HUES64 (cell line): ENCODE results near the gene PIGB. TPM values are rescaled to one million over a fixed set of nuclear protein-coding genes. Genes with fewer than 3 reads are reported as not detected.
"Not testable (repeated sequence)": the region's sequence is repeated elsewhere in the genome, so short reads cannot be mapped to it uniquely, and the experiment has no call there.

Source experiments
- H3K27ac ChIP-seq: 2 replicates; pipeline ENCODE4 v1.7.0; 2013; ENCODE audit warnings: low read depth, low read length, inconsistent platforms
- H3K27me3 ChIP-seq: 2 replicates; pipeline ENCODE4 v1.6.1; 2013; ENCODE audit warnings: mild to moderate bottlenecking, low read length; ENCODE audit not compliant: insufficient read depth
- H3K36me3 ChIP-seq: 2 replicates; pipeline ENCODE4 v1.6.1; 2013; ENCODE audit warnings: mild to moderate bottlenecking, low read length; ENCODE audit not compliant: insufficient read depth
- H3K4me1 ChIP-seq: 2 replicates; pipeline ENCODE4 v1.6.1; 2013; ENCODE audit warnings: mild to moderate bottlenecking, low read length, moderate library complexity; ENCODE audit not compliant: insufficient read depth
- H3K4me3 ChIP-seq: 2 replicates; pipeline ENCODE4 v1.5.1; 2013; ENCODE audit warnings: mild to moderate bottlenecking, low read length, moderate library complexity
- H3K9ac ChIP-seq: 2 replicates; pipeline ENCODE4 v1.6.1; 2013; ENCODE audit warnings: mild to moderate bottlenecking, low read depth, low read length
- H3K9me3 ChIP-seq: 2 replicates; pipeline ENCODE4 v1.6.1; 2013; ENCODE audit warnings: low read depth, low read length; ENCODE audit not compliant: insufficient read depth
- WGBS: fragments of 150-250, 120-280 bp; methylation state at CpG from one replicate; pipeline ENCODE4 v1.1.7; 2013; ENCODE audit warnings: missing lambda C conversion rate; 5-methylcytosine and 5-hydroxymethylcytosine counted together
- polyA plus RNA-seq, 2 experiments: library from polyadenylated mRNA; stranded (reverse); fragments of 50-300 nt; gene quantifications; one replicate each; pipeline ENCODE4 v1.2.3, GENCODE V29; 2013

Gene PIGB
- 6.6 TPM for polyA plus RNA-seq (2013, experiment 1 of 2)
- 9.8 TPM for polyA plus RNA-seq (2013, experiment 2 of 2)

GRCh38 chr15:55318588-55319494 is at the start of gene PIGB, which contains the start of gene PIGBOS1:
TSS of gene PIGB (plus strand) at chr15:55319222. CDS start at chr15:55319251, 29 bp downstream.
TSS of gene PIGBOS1 (minus strand) at chr15:55319123. CDS start at chr15:55317792, 1,331 bp downstream.
- H3K4me1 ChIP-seq: peaks cover 12% of the 10 kb centered on the region
- peak within 1 kb of the TSS; percentile 81 for H3K9ac ChIP-seq
- no peaks in the 10 kb centered on the region for H3K36me3 ChIP-seq
- H3K4me3 ChIP-seq: peak within 1 kb of the TSS; percentile 71
- H3K27me3 ChIP-seq: no peaks in the 10 kb centered on the region
- H3K9me3 ChIP-seq: no peaks in the 10 kb centered on the region
- WGBS: 4% methylated on average over 48 of the region's 49 CpGs
- H3K27ac ChIP-seq: peak within 1 kb of the TSS; percentile 82

DNA sequence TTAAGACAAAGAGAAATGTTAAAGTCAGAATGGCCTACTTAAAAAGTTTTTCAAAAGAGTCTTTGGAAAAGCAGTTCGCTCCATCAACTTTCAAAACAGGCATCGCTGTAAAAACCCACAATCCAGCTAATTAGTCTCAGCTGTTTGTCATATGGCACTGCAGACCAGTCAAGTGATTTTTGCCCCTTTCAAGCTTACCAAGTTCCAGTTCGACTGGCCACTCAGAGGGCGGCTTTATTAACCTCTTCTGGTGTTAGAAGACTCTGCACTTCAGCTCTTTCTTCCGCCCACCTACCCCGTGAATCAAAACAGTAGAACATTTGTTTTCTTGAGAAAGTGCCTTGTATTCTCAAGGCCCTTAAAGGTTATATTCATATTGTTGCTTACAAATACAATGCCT is 48.7 kb upstream of the PIGB start:
- Histone ChIP-seq H3K27me3 (no peaks in the 10 kb centered on the region), H3K27ac (no peak overlapping the region), H3K9me3 (no peaks in the 10 kb centered on the region), H3K36me3 (no peaks in the 10 kb centered on the region), H3K4me3 (no peak overlapping the region), H3K4me1 (no peaks in the 10 kb centered on the region), H3K9ac (no peak overlapping the region)
- 93% methylated on average over 6 of the region's 6 CpGs for WGBS

DNA sequence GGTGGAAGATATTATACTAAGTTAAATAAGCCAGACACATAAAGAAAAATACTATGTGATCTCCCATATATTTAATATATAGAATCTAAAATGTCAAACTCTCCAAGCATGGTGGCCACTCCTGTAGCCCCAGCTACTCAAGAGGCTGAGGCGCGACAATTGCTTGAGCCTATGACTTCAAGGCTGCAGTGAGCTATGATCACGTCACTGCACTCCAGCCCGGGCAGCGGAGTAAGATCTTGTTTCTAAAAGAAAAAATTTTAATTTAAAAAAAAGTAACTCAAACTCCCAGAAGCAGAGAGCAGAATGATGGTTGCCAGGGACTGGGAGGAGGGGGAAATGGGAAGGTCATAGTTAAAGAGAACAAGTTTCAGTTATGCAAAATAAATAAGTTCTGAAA is 42.7 kb upstream of the PIGB start:
- WGBS: 94% methylated on average over 3 of the region's 5 CpGs
- no peaks in the 10 kb centered on the region for H3K9me3 ChIP-seq
- H3K27ac ChIP-seq: no peak overlapping the region
- no peak overlapping the region for H3K4me3 ChIP-seq
- peaks cover 4% of the 10 kb centered on the region; the same call in 1 of the 2 replicates for H3K4me1 ChIP-seq
- no peaks in the 10 kb centered on the region for H3K27me3 ChIP-seq
- H3K36me3 ChIP-seq: no peaks in the 10 kb centered on the region
- H3K9ac ChIP-seq: no peak overlapping the region

- H3K36me3 ChIP-seq: no peaks in the 10 kb centered on the region
- no peak overlapping the region for H3K4me3 ChIP-seq
- H3K27ac ChIP-seq: no peak overlapping the region
- no peaks in the 10 kb centered on the region for H3K9me3 ChIP-seq
- H3K27me3 ChIP-seq: no peaks in the 10 kb centered on the region
- peaks cover 4% of the 10 kb centered on the region; the same call in 1 of the 2 replicates for H3K4me1 ChIP-seq
- 93% methylated on average over 7 of the region's 7 CpGs for WGBS
- H3K9ac ChIP-seq: no peak overlapping the region
Observed at GRCh38 chr15:55277116-55277564, 41.9 kb upstream of the PIGB start.

DNA sequence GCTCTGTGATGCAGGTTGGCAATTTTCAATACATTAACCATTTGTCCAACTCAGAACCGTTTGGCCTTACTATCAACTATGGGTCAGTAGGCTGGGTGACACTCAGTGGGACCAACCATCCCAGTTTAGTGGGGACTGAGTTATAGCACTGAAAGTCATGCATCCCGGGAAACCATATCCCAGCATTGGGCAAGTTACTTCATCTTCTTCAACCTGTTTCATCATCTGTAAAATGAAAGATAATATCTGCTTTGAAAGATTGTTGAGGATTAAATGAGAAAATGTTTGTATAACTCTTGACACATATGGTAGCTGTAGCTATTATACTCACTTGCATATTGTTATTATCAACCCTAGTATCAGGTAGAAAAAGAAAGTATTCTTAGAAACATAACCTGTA is 41.3 kb upstream of the PIGB start:
- no peak overlapping the region for H3K27ac ChIP-seq
- no peaks in the 10 kb centered on the region for H3K27me3 ChIP-seq
- no peaks in the 10 kb centered on the region for H3K9me3 ChIP-seq
- peaks cover 4% of the 10 kb centered on the region; the same call in 1 of the 2 replicates for H3K4me1 ChIP-seq
- WGBS: 95% methylated on average over 2 of the region's 2 CpGs
- H3K36me3 ChIP-seq: no peaks in the 10 kb centered on the region
- no peak overlapping the region for H3K9ac ChIP-seq
- H3K4me3 ChIP-seq: no peak overlapping the region

GRCh38 chr15:55279100-55279745 is 39.8 kb upstream of the PIGB start:
- 86% methylated on average over 2 of the region's 2 CpGs for WGBS
- H3K4me1 ChIP-seq: peaks cover 4% of the 10 kb centered on the region; the same call in 1 of the 2 replicates
- H3K27ac ChIP-seq: no peak overlapping the region
- no peak overlapping the region for H3K4me3 ChIP-seq
- H3K36me3 ChIP-seq: no peaks in the 10 kb centered on the region
- no peaks in the 10 kb centered on the region for H3K27me3 ChIP-seq
- H3K9me3 ChIP-seq: no peaks in the 10 kb centered on the region
- no peak overlapping the region for H3K9ac ChIP-seq

- H3K9ac ChIP-seq: no peak overlapping the region
- H3K27me3 ChIP-seq: no peaks in the 10 kb centered on the region
- WGBS: 93% methylated on average over 4 of the region's 4 CpGs
- no peaks in the 10 kb centered on the region for H3K9me3 ChIP-seq
- no peaks in the 10 kb centered on the region for H3K36me3 ChIP-seq
- H3K27ac ChIP-seq: no peak overlapping the region
- peaks cover 9% of the 10 kb centered on the region; the same call in 1 of the 2 replicates for H3K4me1 ChIP-seq
- H3K4me3 ChIP-seq: no peak overlapping the region
Observed at GRCh38 chr15:55279746-55280351, 39.2 kb upstream of the PIGB start.

- not testable (repeated sequence) for H3K27me3 ChIP-seq, H3K4me1 ChIP-seq, H3K36me3 ChIP-seq, H3K27ac ChIP-seq, H3K9ac ChIP-seq, H3K4me3 ChIP-seq, H3K9me3 ChIP-seq
- 90% methylated on average over 2 of the region's 2 CpGs for WGBS
Observed at GRCh38 chr15:55280589-55280988, 38.4 kb upstream of the PIGB start.

GRCh38 chr15:55281517-55282228 is 37.3 kb upstream of the PIGB start:
- Histone ChIP-seq H3K4me3 (no peak overlapping the region), H3K4me1 (peaks cover 10% of the 10 kb centered on the region; the same call in 1 of the 2 replicates), H3K9ac (no peak overlapping the region), H3K36me3 (no peaks in the 10 kb centered on the region), H3K27me3 (no peaks in the 10 kb centered on the region), H3K27ac (no peak overlapping the region), H3K9me3 (no peaks in the 10 kb centered on the region)

DNA sequence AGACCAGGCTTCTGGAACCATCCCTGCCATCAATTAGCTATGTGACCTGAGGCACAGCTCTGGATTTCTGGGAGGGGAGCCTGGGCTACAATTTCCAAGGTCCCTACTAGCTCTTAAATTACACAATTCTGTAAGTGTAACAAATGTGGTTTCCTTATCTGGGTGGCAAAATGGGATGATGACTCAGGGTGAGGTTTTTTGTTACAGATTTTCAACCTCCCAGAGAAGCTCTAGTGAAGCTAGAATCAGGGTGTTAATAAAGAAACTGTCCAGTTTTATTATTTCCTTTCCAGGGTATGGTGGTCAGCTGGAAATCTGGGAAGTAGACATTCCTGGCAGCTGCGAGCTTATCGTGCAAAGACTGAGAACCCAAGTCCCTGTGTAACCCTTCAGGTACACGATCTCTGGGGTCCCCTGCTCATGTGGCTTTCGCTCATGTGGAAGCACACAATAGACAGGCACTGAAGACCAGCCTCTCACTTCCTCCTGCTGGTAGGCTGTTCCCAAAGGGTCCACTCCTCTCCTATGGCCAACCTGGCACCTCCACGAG is 36.7 kb upstream of the PIGB start:
- Histone ChIP-seq H3K9ac (no peak overlapping the region), H3K27ac (no peak overlapping the region)
- WGBS: 83% methylated on average over 5 of the region's 5 CpGs

More for the DNA sequence above, 36.7 kb upstream of the PIGB start:
- Histone ChIP-seq H3K4me1 (peaks cover 10% of the 10 kb centered on the region; the same call in 1 of the 2 replicates), H3K27me3 (no peaks in the 10 kb centered on the region), H3K9me3 (no peaks in the 10 kb centered on the region), H3K4me3 (no peak overlapping the region), H3K36me3 (no peaks in the 10 kb centered on the region)
